ENCODE measurements around the gene TRAPPC4.
"Not testable (repeated sequence)": the region's sequence is repeated elsewhere in the genome, so short reads cannot be mapped to it uniquely, and the experiment has no call there.

TRAPPC4 gene

DNA sequence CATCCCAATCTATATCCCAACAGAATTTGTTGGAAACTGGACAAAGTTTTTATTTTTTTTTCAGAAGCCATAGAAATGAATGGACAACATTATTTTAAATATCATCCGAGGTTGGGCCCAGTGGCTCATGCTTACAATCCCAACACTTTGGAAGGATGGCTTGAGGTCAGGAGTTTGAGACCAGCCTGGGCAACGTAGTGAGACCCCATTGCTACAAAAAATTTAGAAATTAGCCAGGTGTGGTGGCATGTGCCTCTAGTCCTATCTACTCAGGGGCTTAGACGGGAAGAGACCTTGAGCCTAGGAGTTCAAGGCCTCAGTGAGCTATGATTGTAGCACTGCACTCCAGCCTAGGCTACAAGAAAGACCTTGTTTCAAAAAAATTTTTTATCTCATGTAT lies 16.2 kb downstream of the TRAPPC4 start:
- no peak for DNase-seq

DNA sequence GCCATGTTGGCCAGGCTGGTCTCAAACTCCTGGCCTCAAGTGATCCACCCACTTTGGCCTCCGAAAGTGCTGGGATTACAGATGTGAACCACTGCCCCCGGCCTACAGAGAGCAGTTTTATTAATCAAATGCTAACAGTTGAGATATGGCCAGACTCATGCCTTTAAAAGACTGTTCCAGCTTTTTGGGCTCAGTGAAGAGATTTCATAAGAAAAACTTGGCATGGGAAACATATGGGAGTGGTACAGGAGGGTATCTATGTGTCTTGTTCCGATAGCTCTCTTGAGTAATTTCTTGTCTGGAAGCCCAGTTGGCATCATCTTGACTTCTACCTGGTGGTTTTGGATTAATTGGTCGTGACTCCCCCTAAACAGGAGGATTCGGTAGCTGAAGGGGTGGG lies 20.3 kb downstream of the TRAPPC4 start:
- no peak for DNase-seq

DNA sequence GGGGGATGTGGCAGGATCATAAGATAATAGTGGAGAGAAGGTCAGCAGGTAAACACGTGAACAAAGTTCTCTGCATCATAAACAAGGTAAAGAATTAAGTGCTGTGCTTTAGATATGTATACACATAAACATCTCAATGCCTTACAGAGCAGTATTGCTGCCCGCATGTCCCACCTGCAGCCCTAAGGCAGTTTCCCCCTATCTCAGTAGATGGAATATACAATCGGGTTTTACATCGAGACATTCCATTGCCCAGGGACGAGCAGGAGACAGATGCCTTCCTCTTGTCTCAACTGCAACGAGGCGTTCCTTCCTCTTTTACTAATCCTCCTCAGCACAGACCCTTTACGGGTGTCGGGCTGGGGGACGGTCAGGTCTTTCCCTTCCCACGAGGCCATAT lies 20.9 kb downstream of the TRAPPC4 start:
- not testable (repeated sequence) for DNase-seq

DNA sequence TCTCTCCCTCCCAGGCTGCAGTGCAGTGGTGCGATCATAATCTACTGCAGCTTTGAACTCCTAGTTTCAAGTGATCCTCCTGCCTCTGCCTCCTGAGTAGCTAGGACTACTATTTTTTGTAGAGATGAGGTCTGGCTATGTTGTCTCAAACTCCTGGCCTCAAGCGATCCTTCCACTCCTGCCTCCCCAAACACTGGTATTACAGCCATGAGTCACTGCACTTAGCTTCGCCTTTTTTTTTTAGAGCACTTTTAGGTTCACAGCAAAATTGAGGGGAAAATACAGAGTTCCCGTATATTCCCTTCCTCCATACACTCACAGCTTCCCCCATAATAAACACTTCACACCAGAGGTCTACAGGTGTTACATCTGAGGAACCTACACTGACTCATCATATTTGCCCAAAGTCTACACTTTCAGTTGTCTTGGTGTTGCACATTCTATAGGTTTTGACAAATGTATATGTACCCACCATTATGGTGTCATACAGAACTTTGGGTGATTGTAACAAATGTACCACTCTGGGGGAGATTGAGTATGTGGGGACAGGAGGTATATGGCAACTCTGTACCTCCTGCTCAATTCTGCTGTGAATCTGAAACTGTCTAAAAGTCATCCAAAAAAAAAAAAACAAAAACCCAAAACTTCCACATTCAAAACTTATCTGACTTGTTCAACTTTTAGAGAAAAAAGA lies 23.4 kb downstream of the TRAPPC4 start:
- DNase-seq, result no peak

DNA sequence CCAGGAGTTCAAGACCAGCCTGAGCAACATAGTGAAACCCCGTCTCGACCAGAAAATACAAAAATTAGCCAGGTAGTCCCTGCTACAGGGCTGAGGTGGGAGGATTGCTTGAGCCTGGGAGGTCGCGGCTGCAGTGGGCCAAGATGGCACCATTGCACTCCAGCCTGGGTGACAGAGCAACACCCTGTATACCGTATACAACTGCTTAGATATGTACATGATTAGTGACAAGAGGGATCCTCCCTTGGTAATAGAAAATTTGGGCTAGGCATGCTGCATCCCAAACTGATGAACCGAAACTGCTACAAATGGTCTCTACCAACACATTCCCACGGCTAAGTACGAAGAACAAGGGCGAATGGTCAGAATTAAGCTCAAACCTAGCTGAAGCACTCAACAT lies 24.4 kb downstream of the TRAPPC4 start:
- no peak for DNase-seq

DNA sequence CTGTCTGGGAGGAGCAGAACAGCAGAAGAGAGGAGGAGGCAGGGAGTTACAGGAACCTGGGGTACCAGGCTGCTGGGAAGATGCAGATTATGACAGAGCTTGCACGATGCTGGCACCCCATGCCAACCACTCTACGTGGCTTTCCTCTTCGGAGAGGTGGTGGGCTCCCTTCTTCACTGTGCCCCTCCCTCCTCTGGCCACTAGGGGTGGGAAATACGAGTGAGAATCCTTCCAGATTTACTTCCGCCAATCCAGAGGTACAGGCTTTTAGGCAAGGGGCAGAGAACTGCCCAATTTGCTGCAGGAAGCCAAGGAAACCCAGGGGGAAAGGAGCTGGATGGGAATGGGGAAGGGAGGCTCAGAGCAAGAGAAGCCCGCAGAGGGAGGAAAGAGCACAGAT lies 26.1 kb downstream of the TRAPPC4 start:
- no peak for DNase-seq

DNA sequence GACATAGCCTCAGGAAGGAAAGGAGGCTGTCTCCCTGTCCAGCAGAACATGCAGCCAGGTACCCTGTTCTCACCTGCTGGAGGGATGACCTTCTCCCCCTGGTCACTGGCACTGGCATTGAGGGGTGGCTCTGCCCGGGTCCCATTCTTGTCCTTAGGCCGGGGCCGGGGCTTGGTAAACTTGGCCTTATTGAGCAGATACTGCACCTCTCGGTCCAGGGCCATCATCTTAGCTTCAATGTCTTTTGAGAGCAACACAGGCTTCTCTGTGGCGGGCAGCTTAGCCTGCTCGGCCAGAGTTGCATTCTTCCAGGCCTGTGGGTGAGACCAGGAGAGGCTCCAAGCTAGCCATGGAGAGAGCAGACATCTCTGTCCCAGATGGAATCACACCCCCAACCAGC lies 27.9 kb downstream of the TRAPPC4 start:
- DNase-seq, result no peak

DNA sequence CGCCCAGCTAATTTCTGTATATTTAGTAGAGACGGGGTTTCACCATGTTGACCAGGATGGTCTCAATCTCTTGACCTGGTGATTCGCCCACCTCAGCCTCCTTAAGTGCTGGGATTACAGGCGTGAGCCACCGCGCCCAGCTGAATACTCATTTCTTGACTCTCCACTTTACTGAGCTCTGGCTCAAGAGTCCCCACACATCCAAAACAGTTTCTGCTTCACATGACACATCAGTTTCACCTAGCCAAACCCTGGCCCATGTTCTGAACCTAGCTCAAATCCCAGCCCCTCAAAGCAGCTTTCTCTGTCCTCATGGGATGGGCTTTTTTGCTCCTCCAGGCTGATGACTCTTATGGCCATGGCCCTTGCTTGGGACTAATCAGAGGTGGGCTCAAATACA lies 28.6 kb downstream of the TRAPPC4 start:
- no peak for DNase-seq

DNA sequence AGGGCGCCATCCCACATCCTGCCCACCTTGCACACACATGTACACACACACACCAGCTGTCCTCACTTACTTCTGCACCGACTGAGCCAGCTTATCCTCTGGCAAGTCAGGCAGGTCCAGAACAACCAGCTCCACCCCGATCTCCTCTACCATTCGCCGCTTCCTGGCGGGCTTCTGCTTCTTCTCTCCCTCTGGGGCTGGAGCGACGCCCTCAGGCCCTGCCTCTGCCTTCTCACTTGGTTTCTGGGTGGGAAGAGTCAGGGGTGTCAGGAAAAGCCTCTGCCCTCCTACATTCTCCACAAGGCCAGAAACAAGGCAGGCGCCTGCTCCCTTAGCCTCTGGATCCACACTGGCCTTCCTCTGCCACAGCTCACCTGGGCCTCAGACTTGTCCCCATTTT lies 30.1 kb downstream of the TRAPPC4 start:
- DNase-seq, result no peak

DNA sequence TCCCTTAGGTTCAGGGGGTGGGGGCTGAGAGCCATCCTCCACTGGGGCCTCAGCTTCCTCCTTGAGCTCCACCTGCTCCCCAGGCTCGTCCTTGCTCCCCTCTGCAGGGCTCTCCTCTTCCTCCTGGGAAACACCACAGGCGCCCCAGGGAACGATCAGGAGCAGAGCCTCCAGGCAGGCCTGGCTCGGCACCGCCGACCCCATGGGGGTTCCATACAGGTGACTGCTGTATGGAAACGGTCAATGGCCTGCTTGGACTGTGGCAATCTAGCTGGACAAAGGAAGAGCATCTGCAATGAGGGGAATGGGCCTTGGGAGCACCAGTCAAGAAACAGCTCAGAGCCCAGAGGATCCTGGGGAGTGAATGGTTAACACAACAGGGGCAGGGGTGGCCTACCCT lies 30.5 kb downstream of the TRAPPC4 start:
- no peak for DNase-seq

DNA sequence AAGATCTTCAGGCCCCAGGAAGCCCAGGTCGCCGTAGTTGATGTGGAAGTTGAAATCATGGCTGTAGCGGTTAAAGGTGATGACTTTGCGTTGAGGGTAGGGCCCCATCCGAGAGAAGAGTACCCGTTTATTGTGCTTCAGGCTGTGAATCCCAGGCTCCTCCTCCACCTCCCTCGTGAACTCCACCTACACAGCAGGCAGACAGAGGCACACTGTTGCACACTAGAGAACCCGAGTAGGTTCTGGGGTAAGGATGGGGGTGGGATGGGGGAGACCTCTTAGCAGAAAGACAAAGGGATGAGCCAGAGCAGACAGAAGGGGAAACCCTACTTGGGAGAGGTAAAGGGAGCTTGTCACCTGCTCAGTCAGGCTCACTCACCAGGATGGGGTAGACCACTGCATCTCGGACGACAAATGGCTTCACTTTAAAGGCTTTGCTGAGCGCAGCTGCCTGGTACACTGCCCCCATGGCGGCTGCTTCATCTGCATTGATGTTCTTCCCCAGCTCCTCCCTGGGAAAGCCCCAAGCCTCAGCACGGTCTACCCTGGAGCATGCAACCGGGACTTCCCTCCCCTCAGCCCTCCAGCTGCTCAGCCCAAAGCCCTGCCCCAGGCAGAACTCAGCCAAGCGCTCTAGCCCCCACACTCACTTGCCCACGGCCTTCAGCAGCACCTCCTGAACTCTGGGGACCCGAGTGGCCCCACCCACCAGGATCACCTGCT lies 33.0 kb downstream of the TRAPPC4 start:
- DNase-seq, result no peak

DNA sequence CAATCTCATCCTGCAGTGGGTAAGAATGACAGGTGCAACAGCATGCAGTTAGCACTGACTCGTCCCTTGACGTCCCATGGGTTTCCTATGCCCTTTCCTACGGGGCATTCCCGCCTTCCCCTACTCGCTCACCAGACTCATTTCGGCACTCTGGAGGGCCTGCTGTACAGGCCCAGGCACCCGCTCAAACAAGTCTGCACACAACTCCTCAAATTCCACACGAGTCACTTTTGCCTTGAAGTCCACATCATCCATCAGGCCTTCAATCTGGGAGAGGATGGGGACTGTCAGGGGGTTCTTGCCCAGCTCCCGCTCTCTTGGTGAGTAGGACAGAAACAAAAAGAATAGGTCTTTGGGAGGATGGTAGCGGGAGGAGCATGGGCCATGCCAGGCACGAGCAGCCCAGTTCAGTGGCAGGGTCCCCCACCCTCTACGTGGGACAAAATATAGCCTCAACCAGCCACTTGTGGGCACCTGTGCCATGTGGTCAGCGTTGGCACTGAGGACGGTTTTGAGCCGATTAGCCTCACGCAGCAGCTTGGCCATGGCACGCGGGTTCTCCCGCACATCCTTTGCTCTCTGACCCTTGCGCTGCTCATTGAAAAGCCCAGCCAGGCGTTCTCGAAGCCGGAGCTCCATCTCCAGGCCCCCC lies 33.7 kb downstream of the TRAPPC4 start:
- DNase-seq, result no peak

DNA sequence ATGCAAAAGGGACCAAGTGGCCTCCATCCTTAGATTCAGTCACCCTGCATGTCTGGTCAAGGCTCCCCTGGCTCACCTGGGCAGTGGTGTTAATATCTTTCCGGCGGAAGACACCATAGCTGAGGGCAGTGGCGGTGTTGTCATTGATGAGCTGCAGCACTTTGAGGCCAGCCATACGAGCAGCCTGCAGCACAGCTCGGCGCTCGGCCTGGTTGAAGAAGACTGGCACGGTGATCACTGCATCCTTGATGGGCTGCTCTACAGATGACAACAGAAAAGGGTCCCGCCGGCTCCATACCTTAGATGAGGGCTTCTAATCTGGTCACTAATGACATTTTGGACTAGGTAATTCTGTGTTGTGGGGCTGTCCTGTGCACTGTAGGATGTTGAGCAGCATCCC lies 35.9 kb downstream of the TRAPPC4 start:
- DNase-seq, result no peak

DNA sequence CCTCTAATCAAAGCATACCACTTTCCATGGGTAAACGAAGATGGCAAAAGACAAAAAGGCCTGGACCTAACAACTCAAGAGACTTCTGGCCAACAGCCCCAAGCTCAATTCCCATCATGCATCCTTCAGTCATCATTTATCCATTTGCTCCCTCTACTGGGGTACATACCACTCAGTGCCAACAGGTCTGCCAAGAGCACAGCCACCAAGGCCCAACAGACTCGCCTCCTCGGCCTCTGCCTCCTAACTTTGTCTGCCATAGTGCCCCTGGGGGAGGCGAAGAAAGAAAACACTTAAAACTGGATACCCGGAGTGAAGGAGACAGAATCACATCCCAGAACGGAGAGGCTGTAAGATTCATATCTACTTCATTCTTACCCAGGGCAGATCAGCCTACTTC lies 37.3 kb downstream of the TRAPPC4 start:
- no peak for DNase-seq

DNA sequence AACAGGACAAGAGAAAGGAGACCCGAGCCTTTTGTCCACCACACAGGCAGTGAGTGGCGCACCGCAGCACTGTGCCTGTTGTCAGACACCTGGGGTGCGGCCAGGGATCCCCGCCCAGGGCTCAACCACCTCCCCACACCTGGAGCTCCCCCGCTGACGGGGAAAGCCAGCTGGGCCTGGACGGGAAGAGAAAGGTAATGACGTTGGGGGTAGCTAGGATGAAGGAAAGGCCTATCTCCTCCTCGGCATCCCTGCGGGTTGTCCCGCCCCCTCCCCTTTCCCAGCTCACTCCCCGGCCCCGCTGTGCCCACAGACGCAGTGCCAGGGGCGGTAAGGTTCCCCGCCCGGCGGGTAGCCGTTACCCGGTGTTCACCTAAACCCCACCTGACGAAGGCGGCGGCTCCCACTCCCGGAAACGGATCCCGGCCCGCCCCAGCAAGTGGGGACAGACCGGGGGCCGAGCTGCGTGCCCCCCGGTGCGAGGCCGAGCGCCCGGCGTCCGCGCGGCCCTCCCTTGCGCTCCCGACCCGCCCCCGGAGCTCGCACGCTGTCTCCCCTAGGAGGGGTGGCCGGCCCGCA lies 37.9 kb downstream of the TRAPPC4 start:
- DNase-seq, result peak; percentile 36

DNA sequence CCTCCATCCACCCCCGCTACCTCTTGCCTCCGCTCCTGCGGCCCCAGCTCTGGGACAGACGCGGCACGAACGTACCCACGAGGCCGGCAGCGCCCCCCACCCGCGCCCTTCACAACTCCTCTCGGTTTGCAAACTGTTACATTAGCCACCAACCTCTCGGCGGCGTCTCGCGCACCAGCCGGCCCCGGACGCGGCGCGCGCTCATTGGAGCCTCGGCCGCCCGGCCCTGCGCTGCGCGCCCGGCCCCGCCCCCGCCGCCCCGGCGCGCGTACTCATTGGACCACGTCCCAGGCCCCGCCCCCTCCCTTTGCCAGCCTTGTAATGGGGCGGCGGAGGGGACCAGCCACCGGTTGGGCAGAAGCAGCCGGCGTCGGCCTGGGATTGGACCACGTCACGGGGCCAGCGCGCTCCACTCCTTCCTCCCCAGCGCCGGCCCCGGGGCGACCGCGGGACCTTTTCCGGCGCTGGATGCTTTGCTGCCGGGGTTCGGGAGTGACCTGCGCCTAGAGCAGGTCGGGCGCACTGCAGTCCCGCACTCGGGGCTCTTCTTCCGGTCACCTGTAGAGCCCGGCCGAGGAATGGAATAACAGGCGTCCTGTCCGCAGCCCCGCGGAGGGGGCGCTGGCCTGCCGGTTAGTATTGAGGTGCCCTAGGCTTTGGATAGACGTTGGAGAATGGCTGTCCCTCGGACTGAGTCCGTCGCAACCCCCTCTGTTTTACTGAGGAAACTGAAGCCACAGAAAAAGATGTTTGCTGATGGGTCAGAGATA lies 38.6 kb downstream of the TRAPPC4 start, which contains the start of gene HYOU1:
TSS of gene HYOU1 (minus strand) at position 206 of the 770 bp plus-strand sequence. CDS start 1,045 bp downstream, outside the sequence.
- peak; percentile 99 for DNase-seq

DNA sequence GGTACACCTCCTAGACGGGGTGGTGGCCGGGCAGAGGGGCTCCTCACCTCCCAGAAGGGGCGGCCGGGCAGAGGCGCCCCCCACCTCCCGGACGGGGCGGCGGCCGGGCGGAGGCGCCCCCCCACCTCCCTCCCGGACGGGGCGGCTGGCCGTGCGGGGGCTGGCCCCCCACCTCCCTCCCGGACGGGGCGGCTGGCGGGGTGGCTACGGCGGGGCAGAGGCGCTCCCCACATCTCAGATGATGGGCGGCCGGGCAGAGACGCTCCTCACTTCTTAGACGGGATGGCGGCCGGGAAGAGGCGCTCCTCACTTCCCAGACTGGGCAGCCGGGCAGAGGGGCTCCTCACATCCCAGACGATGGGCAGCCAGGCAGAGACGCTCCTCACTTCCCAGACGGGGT lies 40.6 kb downstream of the TRAPPC4 start:
- DNase-seq, result not testable (repeated sequence)

DNA sequence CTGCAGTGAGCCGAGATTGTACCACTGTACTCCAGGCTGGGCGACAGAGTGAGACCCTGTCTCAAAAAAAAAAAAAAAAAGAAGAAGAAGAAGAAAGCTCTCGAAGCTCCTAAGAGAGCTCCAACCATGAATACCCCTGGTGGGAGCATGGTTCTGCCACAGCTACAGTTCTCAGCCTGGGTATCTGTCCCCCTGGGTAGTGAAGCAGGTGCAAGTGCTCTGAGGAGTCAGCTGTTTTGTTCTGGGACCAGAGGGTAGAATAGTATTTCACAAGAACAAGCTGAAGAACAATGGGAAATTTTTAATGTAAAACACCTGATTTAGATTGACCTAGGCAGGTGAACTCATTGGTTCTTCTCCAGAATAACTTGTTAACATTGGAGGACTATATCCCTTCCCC lies 42.7 kb downstream of the TRAPPC4 start:
- DNase-seq, result no peak

DNA sequence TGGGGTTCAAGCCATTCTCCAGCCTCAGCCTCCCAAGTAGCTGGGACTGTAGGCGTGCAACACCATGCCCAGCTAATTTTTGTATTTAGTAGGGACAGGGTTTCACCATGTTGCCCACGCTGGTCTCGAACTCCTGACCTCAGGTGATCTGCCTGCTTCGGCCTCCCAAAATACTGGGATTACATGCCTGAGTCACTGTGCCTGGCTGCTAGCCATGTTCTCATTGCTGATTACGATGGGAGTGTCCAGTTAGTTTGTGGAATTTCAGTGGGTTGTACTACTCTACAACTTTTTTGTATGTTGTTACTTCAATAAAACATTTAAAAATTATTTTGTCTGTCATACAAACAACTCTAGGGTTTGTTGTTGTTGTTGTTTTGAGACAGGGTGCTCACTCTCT lies 44.2 kb downstream of the TRAPPC4 start:
- DNase-seq, result no peak

DNA sequence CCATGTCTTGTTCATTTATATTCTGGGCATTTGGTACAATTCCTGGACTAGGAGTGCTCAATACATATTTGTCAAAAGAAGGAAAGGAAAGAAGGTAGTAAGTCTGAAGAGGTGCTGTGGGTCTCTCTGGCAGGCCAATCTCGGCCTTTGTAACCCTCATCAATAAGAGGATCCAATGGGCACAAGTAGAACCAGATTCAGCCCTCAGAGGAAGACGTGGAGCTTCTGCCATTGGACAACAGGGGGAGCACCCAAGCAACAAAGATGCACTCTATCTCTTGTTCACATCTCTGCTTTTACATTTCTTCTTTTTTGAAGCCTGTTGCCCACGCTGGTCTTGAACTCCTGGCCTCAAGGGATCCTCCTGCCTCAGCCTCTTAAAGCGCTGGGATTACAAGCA lies 46.8 kb downstream of the TRAPPC4 start:
- peak; percentile 26 for DNase-seq

DNA sequence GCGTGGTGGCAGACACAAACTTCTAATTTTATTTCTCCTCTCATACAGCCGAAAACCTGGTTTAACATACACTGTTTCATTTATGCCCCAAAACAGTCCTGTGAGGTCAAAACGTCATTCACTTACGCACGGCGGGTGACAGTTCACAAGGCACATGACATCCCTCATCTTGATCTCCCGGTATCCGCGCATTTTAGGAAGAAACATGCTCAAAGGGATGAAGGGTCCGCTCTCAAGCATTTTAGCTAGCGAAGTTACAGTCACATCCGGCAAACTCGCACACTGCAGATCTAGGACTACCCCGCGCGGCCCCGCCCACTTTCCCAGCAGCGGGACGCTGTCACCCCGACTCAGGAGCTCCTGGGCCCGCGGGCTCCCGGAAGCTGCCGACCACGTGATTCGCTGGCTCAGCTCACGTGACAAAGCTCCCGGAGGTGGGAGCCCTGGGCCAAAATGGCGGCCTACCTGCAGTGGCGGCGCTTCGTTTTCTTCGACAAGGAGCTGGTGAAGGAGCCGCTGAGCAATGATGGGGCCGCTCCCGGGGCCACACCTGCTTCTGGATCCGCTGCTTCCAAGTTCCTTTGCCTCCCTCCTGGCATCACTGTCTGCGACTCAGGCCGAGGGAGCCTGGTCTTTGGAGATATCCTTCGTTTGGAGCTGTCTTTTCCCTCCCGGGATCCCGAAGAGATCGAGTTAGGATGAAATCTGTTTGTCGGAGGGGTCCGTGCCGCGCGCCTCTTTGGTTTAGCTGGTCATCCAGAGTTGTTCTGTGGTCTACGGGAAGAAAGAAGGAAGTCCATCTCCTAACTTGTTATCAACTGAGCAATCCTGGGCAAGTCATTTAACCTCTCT lies 49.0 kb downstream of the TRAPPC4 start, which contains the start of gene VPS11:
TSS of gene VPS11 (plus strand) at position 448 of the 852 bp plus-strand sequence. CDS start at position 454, 6 bp downstream.
- DNase-seq, result peak; percentile 98
